DND-41 (cell line): ENCODE results near the gene HDGFL3.
"Not testable (repeated sequence)": the region's sequence is repeated elsewhere in the genome, so short reads cannot be mapped to it uniquely, and the experiment has no call there.

Experiments
- ATAC-seq: fragments of 200-7000 bp; cut with Tn5 transposase; 3 replicates; pipeline ENCODE4 v1.9.1; 2021; ENCODE audit warnings: low read depth; ENCODE audit not compliant: insufficient read depth
- DNase-seq: peaks from one replicate; pipeline ENCODE4 v3.0.0-alpha.2; 2020
- H2AFZ ChIP-seq: 2 replicates; pipeline ENCODE4 v1.6.0; 2012; ENCODE audit warnings: low read depth, low read length
- H3K27ac ChIP-seq: 2 replicates; pipeline ENCODE4 v1.5.1; 2012; ENCODE audit warnings: low read length, inconsistent platforms
- H3K27me3 ChIP-seq: fragments of 200-600 bp; sonication (generic); 2 replicates; pipeline ENCODE4 v1.6.0; 2012; ENCODE audit warnings: low read length, mild to moderate bottlenecking, inconsistent platforms; ENCODE audit not compliant: insufficient read depth, poor library complexity
- H3K36me3 ChIP-seq: 2 replicates; pipeline ENCODE4 v1.5.1; 2012; ENCODE audit warnings: low read length, inconsistent platforms; ENCODE audit not compliant: insufficient read depth
- H3K4me1 ChIP-seq: 2 replicates; pipeline ENCODE4 v1.5.1; 2012; ENCODE audit warnings: mild to moderate bottlenecking, low read length; ENCODE audit not compliant: insufficient read depth
- H3K4me2 ChIP-seq: 2 replicates; pipeline ENCODE4 v1.6.0; 2012; ENCODE audit warnings: mild to moderate bottlenecking, moderate library complexity, low read length, inconsistent platforms; ENCODE audit not compliant: insufficient read depth
- H3K4me3 ChIP-seq, 2 experiments: fragments of 200-600 bp in 1 of 2; shearing (Covaris generic) in 1 of 2; 2 replicates each; pipeline ENCODE4 v1.5.1; 2012 to 2016; ENCODE audit warnings: inconsistent platforms in 2 of 2, low read length in 2 of 2, mild to moderate bottlenecking in 2 of 2, low read depth in 1 of 2, moderate library complexity in 1 of 2
- H3K79me2 ChIP-seq: 2 replicates; pipeline ENCODE4 v1.6.0; 2012; ENCODE audit warnings: low read length, inconsistent platforms; ENCODE audit not compliant: insufficient read depth
- H3K9ac ChIP-seq: 2 replicates; pipeline ENCODE4 v1.6.0; 2012; ENCODE audit warnings: low read depth, mild to moderate bottlenecking, inconsistent platforms, low read length, moderate library complexity
- H3K9me3 ChIP-seq: 2 replicates; pipeline ENCODE4 v1.5.1; 2012; ENCODE audit warnings: low read length, moderate library complexity, mild to moderate bottlenecking, inconsistent platforms; ENCODE audit not compliant: insufficient read depth, severe bottlenecking
- H4K20me1 ChIP-seq: 2 replicates; pipeline ENCODE4 v1.6.0; 2012; ENCODE audit warnings: low read length; ENCODE audit not compliant: insufficient read depth
- CTCF ChIP-seq: IDR thresholded peaks from 2 replicates; pipeline ENCODE4 v1.5.1; 2012; ENCODE audit warnings: borderline replicate concordance, low read length, moderate library complexity, mild to moderate bottlenecking; ENCODE audit not compliant: poor library complexity, severe bottlenecking; ENCODE audit errors: extremely low read depth
- EZH2 ChIP-seq: IDR thresholded peaks from 3 replicates; pipeline ENCODE4 v1.6.1; 2012; ENCODE audit warnings: borderline replicate concordance, low read depth, mild to moderate bottlenecking, moderate library complexity, low read length, inconsistent platforms; ENCODE audit not compliant: severe bottlenecking

Gene HDGFL3

DNA sequence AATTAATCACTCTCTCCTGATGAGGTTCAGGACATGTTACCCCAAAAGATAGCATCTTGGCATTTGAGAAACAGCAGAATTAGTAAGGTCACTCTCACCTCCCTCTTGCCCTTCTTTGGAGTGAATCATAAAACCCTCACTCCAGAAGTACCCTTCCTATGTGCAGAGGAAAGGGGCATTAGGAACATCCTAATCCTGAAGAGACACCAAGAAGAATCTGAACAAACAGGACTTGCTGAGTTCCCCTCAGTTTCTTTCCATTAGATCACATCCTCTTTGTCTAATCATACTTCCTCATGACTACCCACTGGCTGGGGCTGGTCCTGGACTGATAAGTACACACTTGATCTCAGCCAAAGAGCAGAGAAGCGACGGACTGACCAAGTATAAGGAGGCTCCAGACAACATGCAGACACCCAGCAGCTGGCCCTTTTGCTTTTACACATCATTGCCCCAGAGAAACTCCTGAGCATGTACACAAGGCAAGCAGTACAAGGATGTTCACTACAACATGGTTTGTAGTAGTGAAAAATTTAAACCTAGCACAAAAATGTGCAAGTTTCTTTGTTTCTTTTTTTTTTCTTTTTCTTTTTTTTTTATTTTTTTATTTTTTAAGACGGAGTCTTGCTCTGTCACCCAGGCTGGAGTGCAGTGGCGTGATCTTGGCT is 115.2 kb downstream of the HDGFL3 start:
- no peak for DNase-seq
- no peaks in the 10 kb centered on the region for H3K36me3 ChIP-seq
- ATAC-seq, result no peak
- TF ChIP-seq EZH2 (no peak), CTCF (no peak)
- H3K27ac ChIP-seq, result no peak overlapping the region
- no peaks in the 10 kb centered on the region for H3K79me2 ChIP-seq
- H3K9me3 ChIP-seq, result no peaks in the 10 kb centered on the region
- no peak overlapping the region for H3K4me2 ChIP-seq
- H3K4me1 ChIP-seq, result no peaks in the 10 kb centered on the region
- no peaks in the 10 kb centered on the region for H4K20me1 ChIP-seq
- no peak overlapping the region for H3K9ac ChIP-seq
- H3K4me3 ChIP-seq, result no peak overlapping the region
- peaks cover 4% of the 10 kb centered on the region for H3K27me3 ChIP-seq
- no peak overlapping the region for H2AFZ ChIP-seq

GRCh38 chr15:83091965-83092308 is 115.7 kb downstream of the HDGFL3 start:
- H4K20me1 ChIP-seq, H2AFZ ChIP-seq, H3K79me2 ChIP-seq, H3K27ac ChIP-seq, H3K9ac ChIP-seq, H3K4me1 ChIP-seq, H3K4me3 ChIP-seq, H3K9me3 ChIP-seq, ATAC-seq, H3K27me3 ChIP-seq, DNase-seq, H3K4me2 ChIP-seq, H3K36me3 ChIP-seq: not testable (repeated sequence)

- no peaks in the 10 kb centered on the region for H3K79me2 ChIP-seq
- DNase-seq (no peak), ATAC-seq (no peak)
- H3K4me3 ChIP-seq, result no peak overlapping the region
- no peak overlapping the region for H2AFZ ChIP-seq
- no peaks in the 10 kb centered on the region for H3K36me3 ChIP-seq
- H3K4me1 ChIP-seq, result no peaks in the 10 kb centered on the region
- TF ChIP-seq CTCF (no peak), EZH2 (no peak)
- no peak overlapping the region for H3K9ac ChIP-seq
- peaks cover 4% of the 10 kb centered on the region for H3K27me3 ChIP-seq
- no peak overlapping the region for H3K4me2 ChIP-seq
- H3K27ac ChIP-seq, result no peak overlapping the region
- no peaks in the 10 kb centered on the region for H3K9me3 ChIP-seq
- no peaks in the 10 kb centered on the region for H4K20me1 ChIP-seq
These were observed 117.2 kb downstream of the HDGFL3 start for GRCh38 chr15:83090465-83090864.

GRCh38 chr15:83088876-83089275 is 118.7 kb downstream of the HDGFL3 start:
- H4K20me1 ChIP-seq, result no peaks in the 10 kb centered on the region
- H3K27me3 ChIP-seq, result no peaks in the 10 kb centered on the region
- DNase-seq (no peak), ATAC-seq (no peak)
- no peaks in the 10 kb centered on the region for H3K4me1 ChIP-seq
- no peaks in the 10 kb centered on the region for H3K36me3 ChIP-seq
- no peak overlapping the region for H3K4me3 ChIP-seq
- H3K27ac ChIP-seq, result no peak overlapping the region
- no peaks in the 10 kb centered on the region for H3K9me3 ChIP-seq
- H3K4me2 ChIP-seq, result no peak overlapping the region
- H3K9ac ChIP-seq, result no peak overlapping the region
- H2AFZ ChIP-seq, result no peak overlapping the region
- TF ChIP-seq EZH2 (no peak), CTCF (no peak)
- no peaks in the 10 kb centered on the region for H3K79me2 ChIP-seq
